Measurements from ENCODE around the gene CFLAR. TPM values are rescaled to one million over a fixed set of nuclear protein-coding genes. Genes with fewer than 3 reads are reported as not detected.

Gene CFLAR
- polyA plus RNA-seq, 1 donor from 2014 or later = 1.6 TPM

- Histone ChIP-seq H3K4me2 (ENCODE audit: low read length) (no peak overlapping the region), H4K20me1 (ENCODE audit: insufficient read depth) (no peaks in the 10 kb centered on the region), H3K9ac (ENCODE audit: low read length) (no peak overlapping the region), H3K9me3 (ENCODE audit: low read length) (no peaks in the 10 kb centered on the region), H3K27me3 (ENCODE audit: insufficient read depth, low read depth, low read length) (no peaks in the 10 kb centered on the region), H3F3A (ENCODE audit: insufficient read depth, low read length, poor library complexity, severe bottlenecking) (no peaks in the 10 kb centered on the region), H3K9me2 (ENCODE audit: insufficient read depth, low read length) (no peaks in the 10 kb centered on the region), H3K79me2 (replicated peaks; ENCODE audit: insufficient read depth, low read length) (no peaks in the 10 kb centered on the region), H3K36me3 (ENCODE audit: insufficient read depth, low read length) (no peaks in the 10 kb centered on the region), H3K4me3 (ENCODE audit: low read length) (no peak overlapping the region), H2AFZ (ENCODE audit: low read depth, low read length) (no peak overlapping the region), H3K27ac (ENCODE audit: low read length) (no peak overlapping the region)
- TF ChIP-seq MXI1 (conservative IDR thresholded peaks at IDR 0.05; ENCODE audit: poor library complexity, severe bottlenecking) = no peak
- TF ChIP-seq EZH2 (IDR thresholded peaks at IDR 0.05; ENCODE audit: borderline replicate concordance, insufficient read depth, low read length, poor library complexity, severe bottlenecking) = no peak
- no peak for TF ChIP-seq POLR2AphosphoS5 (IDR thresholded peaks at IDR 0.05)
- TF ChIP-seq, protein P1, sequence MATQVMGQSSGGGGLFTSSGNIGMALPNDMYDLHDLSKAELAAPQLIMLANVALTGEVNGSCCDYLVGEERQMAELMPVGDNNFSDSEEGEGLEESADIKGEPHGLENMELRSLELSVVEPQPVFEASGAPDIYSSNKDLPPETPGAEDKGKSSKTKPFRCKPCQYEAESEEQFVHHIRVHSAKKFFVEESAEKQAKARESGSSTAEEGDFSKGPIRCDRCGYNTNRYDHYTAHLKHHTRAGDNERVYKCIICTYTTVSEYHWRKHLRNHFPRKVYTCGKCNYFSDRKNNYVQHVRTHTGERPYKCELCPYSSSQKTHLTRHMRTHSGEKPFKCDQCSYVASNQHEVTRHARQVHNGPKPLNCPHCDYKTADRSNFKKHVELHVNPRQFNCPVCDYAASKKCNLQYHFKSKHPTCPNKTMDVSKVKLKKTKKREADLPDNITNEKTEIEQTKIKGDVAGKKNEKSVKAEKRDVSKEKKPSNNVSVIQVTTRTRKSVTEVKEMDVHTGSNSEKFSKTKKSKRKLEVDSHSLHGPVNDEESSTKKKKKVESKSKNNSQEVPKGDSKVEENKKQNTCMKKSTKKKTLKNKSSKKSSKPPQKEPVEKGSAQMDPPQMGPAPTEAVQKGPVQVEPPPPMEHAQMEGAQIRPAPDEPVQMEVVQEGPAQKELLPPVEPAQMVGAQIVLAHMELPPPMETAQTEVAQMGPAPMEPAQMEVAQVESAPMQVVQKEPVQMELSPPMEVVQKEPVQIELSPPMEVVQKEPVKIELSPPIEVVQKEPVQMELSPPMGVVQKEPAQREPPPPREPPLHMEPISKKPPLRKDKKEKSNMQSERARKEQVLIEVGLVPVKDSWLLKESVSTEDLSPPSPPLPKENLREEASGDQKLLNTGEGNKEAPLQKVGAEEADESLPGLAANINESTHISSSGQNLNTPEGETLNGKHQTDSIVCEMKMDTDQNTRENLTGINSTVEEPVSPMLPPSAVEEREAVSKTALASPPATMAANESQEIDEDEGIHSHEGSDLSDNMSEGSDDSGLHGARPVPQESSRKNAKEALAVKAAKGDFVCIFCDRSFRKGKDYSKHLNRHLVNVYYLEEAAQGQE (IDR thresholded peaks at IDR 0.05; ENCODE audit: borderline replicate concordance) = no peak
- TF ChIP-seq TAF1 (IDR thresholded peaks at IDR 0.05; ENCODE audit: low read depth) = no peak
- TF ChIP-seq EP300 (conservative IDR thresholded peaks at IDR 0.05; ENCODE audit: poor library complexity, severe bottlenecking) = no peak
- no peak for TF ChIP-seq RAD21 (conservative IDR thresholded peaks at IDR 0.05)
Observed at GRCh38 chr2:201128933-201129505, 13.1 kb downstream of the CFLAR start.

DNA sequence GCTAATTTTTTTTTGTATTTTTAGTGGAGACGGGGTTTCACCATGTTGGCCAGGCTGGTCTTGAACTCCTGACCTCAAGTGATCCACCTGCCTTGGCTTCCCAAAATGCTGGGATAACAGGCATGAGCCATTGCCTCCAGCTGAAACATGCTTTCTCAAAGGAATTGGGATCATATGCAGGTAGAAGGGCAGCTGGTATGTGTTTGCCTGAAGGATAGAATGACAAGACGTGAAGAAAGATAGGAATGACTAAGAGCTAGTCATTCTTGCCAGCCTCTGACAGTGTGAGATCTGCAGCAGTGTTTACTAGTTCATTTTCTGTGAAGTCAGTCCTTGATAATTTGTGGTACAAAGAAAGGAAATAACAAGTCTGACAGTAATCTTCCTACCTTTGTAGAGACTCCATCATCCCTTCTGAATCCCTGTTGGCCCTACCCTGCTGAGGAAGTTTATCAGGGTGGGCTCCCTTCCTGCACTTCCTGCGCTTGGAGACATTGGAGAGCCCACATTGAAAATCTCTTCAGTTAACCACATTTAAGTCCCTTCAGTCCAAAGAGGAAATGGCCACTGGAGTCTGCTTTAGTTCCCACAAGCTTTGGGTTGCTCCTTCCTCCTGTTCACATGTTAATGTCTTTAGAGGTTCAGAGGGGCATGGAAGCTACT is 14.7 kb downstream of the CFLAR start:
- H4K20me1 ChIP-seq (ENCODE audit: insufficient read depth) = no peaks in the 10 kb centered on the region
- H3K27ac ChIP-seq (ENCODE audit: low read length) = no peak overlapping the region
- H3K9ac ChIP-seq (ENCODE audit: low read length) = no peak overlapping the region
- no peak for TF ChIP-seq SMC3 (conservative IDR thresholded peaks at IDR 0.05; ENCODE audit: poor library complexity)
- TF ChIP-seq, protein P1 (IDR thresholded peaks at IDR 0.05; ENCODE audit: borderline replicate concordance) = no peak
- TF ChIP-seq MXI1 (conservative IDR thresholded peaks at IDR 0.05; ENCODE audit: poor library complexity, severe bottlenecking) = no peak
- no peak for TF ChIP-seq TAF1 (IDR thresholded peaks at IDR 0.05; ENCODE audit: low read depth)
- TF ChIP-seq, protein P2, sequence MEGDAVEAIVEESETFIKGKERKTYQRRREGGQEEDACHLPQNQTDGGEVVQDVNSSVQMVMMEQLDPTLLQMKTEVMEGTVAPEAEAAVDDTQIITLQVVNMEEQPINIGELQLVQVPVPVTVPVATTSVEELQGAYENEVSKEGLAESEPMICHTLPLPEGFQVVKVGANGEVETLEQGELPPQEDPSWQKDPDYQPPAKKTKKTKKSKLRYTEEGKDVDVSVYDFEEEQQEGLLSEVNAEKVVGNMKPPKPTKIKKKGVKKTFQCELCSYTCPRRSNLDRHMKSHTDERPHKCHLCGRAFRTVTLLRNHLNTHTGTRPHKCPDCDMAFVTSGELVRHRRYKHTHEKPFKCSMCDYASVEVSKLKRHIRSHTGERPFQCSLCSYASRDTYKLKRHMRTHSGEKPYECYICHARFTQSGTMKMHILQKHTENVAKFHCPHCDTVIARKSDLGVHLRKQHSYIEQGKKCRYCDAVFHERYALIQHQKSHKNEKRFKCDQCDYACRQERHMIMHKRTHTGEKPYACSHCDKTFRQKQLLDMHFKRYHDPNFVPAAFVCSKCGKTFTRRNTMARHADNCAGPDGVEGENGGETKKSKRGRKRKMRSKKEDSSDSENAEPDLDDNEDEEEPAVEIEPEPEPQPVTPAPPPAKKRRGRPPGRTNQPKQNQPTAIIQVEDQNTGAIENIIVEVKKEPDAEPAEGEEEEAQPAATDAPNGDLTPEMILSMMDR (IDR thresholded peaks at IDR 0.05; ENCODE audit: poor library complexity, severe bottlenecking) = no peak
- no peak for TF ChIP-seq EZH2 (IDR thresholded peaks at IDR 0.05; ENCODE audit: borderline replicate concordance, insufficient read depth, low read length, poor library complexity, severe bottlenecking)
- no peak for TF ChIP-seq RAD21 (conservative IDR thresholded peaks at IDR 0.05)
- no peak for TF ChIP-seq EP300 (conservative IDR thresholded peaks at IDR 0.05; ENCODE audit: poor library complexity, severe bottlenecking)
- no peak for TF ChIP-seq POLR2AphosphoS5 (IDR thresholded peaks at IDR 0.05)
- H3K9me2 ChIP-seq (ENCODE audit: insufficient read depth, low read length) = no peaks in the 10 kb centered on the region
- H3K27me3 ChIP-seq (ENCODE audit: insufficient read depth, low read depth, low read length) = no peaks in the 10 kb centered on the region
- no peaks in the 10 kb centered on the region for H3K36me3 ChIP-seq (ENCODE audit: insufficient read depth, low read length)
- H3K4me3 ChIP-seq (ENCODE audit: low read length) = no peak overlapping the region
- no peak overlapping the region for H2AFZ ChIP-seq (ENCODE audit: low read depth, low read length)
- no peaks in the 10 kb centered on the region for H3K9me3 ChIP-seq (ENCODE audit: low read length)
- no peak overlapping the region for H3K4me2 ChIP-seq (ENCODE audit: low read length)
- H3F3A ChIP-seq (ENCODE audit: insufficient read depth, low read length, poor library complexity, severe bottlenecking) = no peaks in the 10 kb centered on the region
- H3K79me2 ChIP-seq (replicated peaks; ENCODE audit: insufficient read depth, low read length) = no peaks in the 10 kb centered on the region

Measured in neural cell (in vitro differentiated cells).